ENCODE results near the gene DEFB113.

DEFB113 gene

GRCh38 chr6:49969605-49970004 is at the start of gene DEFB113:
Gene DEFB113 (minus strand): TSS chr6:49969625. CDS start chr6:49969625, 0 bp downstream.
- no peaks in the 10 kb centered on the region for H3K27me3 Mint-ChIP-seq
- H3K27ac Mint-ChIP-seq: no peak within 1 kb of the TSS
- no peaks in the 10 kb centered on the region for H3K36me3 Mint-ChIP-seq
- ATAC-seq (replicated peaks): no peak
- H3K4me3 Mint-ChIP-seq: no peak within 1 kb of the TSS
- no peak for DNase-seq
- H3K4me1 Mint-ChIP-seq: no peaks in the 10 kb centered on the region
- H3K9me3 Mint-ChIP-seq: peaks cover 0 to 1% of the 10 kb centered on the region in 2 donors

- Mint-ChIP-seq H3K27me3 (no peaks in the 10 kb centered on the region), H3K27ac (no peak overlapping the region), H3K9me3 (peaks cover 0 to 2% of the 10 kb centered on the region in 2 donors), H3K4me3 (no peak overlapping the region), H3K36me3 (no peaks in the 10 kb centered on the region), H3K4me1 (no peaks in the 10 kb centered on the region)
- ATAC-seq (replicated peaks) (no peak), DNase-seq (no peak)
Measured at GRCh38 chr6:50007819-50008218, 38.4 kb upstream of the DEFB113 start.

GRCh38 chr6:50003139-50003538 is 33.7 kb upstream of the DEFB113 start:
- peaks cover 0 to 2% of the 10 kb centered on the region in 2 donors for H3K9me3 Mint-ChIP-seq
- DNase-seq (no peak), ATAC-seq (replicated peaks) (no peak)
- no peaks in the 10 kb centered on the region for H3K36me3 Mint-ChIP-seq
- H3K4me3 Mint-ChIP-seq: no peak overlapping the region
- H3K4me1 Mint-ChIP-seq: no peaks in the 10 kb centered on the region
- no peaks in the 10 kb centered on the region for H3K27me3 Mint-ChIP-seq
- H3K27ac Mint-ChIP-seq: no peak overlapping the region

- Mint-ChIP-seq H3K27ac (no peak overlapping the region), H3K36me3 (no peaks in the 10 kb centered on the region), H3K9me3 (no peaks in the 10 kb centered on the region)
Measured at GRCh38 chr6:49995278-49995677, 25.9 kb upstream of the DEFB113 start.

GRCh38 chr6:49988900-49989299 is 19.5 kb upstream of the DEFB113 start:
- Mint-ChIP-seq H3K4me1 (no peaks in the 10 kb centered on the region), H3K9me3 (no peaks in the 10 kb centered on the region), H3K4me3 (no peak overlapping the region), H3K27ac (no peak overlapping the region), H3K27me3 (no peaks in the 10 kb centered on the region), H3K36me3 (no peaks in the 10 kb centered on the region)
- DNase-seq (no peak), ATAC-seq (replicated peaks) (no peak)

More at GRCh38 chr6:49995278-49995677, 25.9 kb upstream of the DEFB113 start:
- no peak for ATAC-seq (replicated peaks)
- Mint-ChIP-seq H3K4me1 (no peaks in the 10 kb centered on the region), H3K27me3 (no peaks in the 10 kb centered on the region), H3K4me3 (no peak overlapping the region)
- DNase-seq: no peak

- no peak overlapping the region for H3K27ac Mint-ChIP-seq
- DNase-seq (no peak), ATAC-seq (replicated peaks) (no peak)
- H3K9me3 Mint-ChIP-seq: no peaks in the 10 kb centered on the region
- H3K4me3 Mint-ChIP-seq: no peak overlapping the region
- no peaks in the 10 kb centered on the region for H3K36me3 Mint-ChIP-seq
- H3K4me1 Mint-ChIP-seq: no peaks in the 10 kb centered on the region
- H3K27me3 Mint-ChIP-seq: no peaks in the 10 kb centered on the region
Measured at GRCh38 chr6:49987749-49988148, 18.3 kb upstream of the DEFB113 start.

GRCh38 chr6:49986551-49986950 is 17.1 kb upstream of the DEFB113 start:
- DNase-seq (no peak), ATAC-seq (replicated peaks) (no peak)
- H3K4me1 Mint-ChIP-seq: no peaks in the 10 kb centered on the region
- no peaks in the 10 kb centered on the region for H3K36me3 Mint-ChIP-seq
- H3K9me3 Mint-ChIP-seq: peaks cover 0 to 1% of the 10 kb centered on the region in 2 donors
- H3K27me3 Mint-ChIP-seq: no peaks in the 10 kb centered on the region
- H3K27ac Mint-ChIP-seq: no peak overlapping the region
- H3K4me3 Mint-ChIP-seq: no peak overlapping the region

GRCh38 chr6:49982046-49982445 is 12.6 kb upstream of the DEFB113 start:
- Mint-ChIP-seq H3K4me3 (no peak overlapping the region), H3K36me3 (no peaks in the 10 kb centered on the region), H3K27me3 (no peaks in the 10 kb centered on the region)

GRCh38 chr6:49980898-49981297 is 11.5 kb upstream of the DEFB113 start:
- Mint-ChIP-seq H3K36me3 (no peaks in the 10 kb centered on the region), H3K9me3 (peaks cover 0 to 1% of the 10 kb centered on the region in 2 donors), H3K27ac (no peak overlapping the region), H3K4me1 (peaks cover 2 to 5% of the 10 kb centered on the region in 2 donors), H3K27me3 (no peaks in the 10 kb centered on the region), H3K4me3 (no peak overlapping the region)
- ATAC-seq (replicated peaks) (peak in 1 of 2 donors; percentile 36), DNase-seq (no peak)

More at GRCh38 chr6:49982046-49982445, 12.6 kb upstream of the DEFB113 start:
- DNase-seq (no peak), ATAC-seq (replicated peaks) (no peak)
- H3K27ac Mint-ChIP-seq: no peak overlapping the region
- H3K9me3 Mint-ChIP-seq: peaks cover 0 to 1% of the 10 kb centered on the region in 2 donors
- H3K4me1 Mint-ChIP-seq: peaks cover 2 to 5% of the 10 kb centered on the region in 2 donors

- no peak overlapping the region for H3K27ac Mint-ChIP-seq
- H3K27me3 Mint-ChIP-seq: no peaks in the 10 kb centered on the region
- ATAC-seq (replicated peaks) (no peak), DNase-seq (no peak)
- H3K4me3 Mint-ChIP-seq: no peak overlapping the region
- no peaks in the 10 kb centered on the region for H3K36me3 Mint-ChIP-seq
- peaks cover 2 to 5% of the 10 kb centered on the region in 2 donors for H3K4me1 Mint-ChIP-seq
- peaks cover 0 to 1% of the 10 kb centered on the region in 2 donors for H3K9me3 Mint-ChIP-seq
Measured at GRCh38 chr6:49979584-49979983, 10.2 kb upstream of the DEFB113 start.

- H3K27ac Mint-ChIP-seq: no peak overlapping the region
- no peak for DNase-seq
Measured at GRCh38 chr6:49978332-49979226, 9.2 kb upstream of the DEFB113 start.

GRCh38 chr6:49966823-49967222 is 2.6 kb downstream of the DEFB113 start:
- no peak overlapping the region for H3K27ac Mint-ChIP-seq
- no peaks in the 10 kb centered on the region for H3K4me1 Mint-ChIP-seq
- H3K27me3 Mint-ChIP-seq: no peaks in the 10 kb centered on the region
- no peak for ATAC-seq (replicated peaks)
- H3K4me3 Mint-ChIP-seq: no peak overlapping the region
- no peaks in the 10 kb centered on the region for H3K36me3 Mint-ChIP-seq
- no peak for DNase-seq
- no peaks in the 10 kb centered on the region for H3K9me3 Mint-ChIP-seq

More at GRCh38 chr6:49978332-49979226, 9.2 kb upstream of the DEFB113 start:
- Mint-ChIP-seq H3K9me3 (peaks cover 0 to 1% of the 10 kb centered on the region in 2 donors), H3K4me1 (peaks cover 2 to 5% of the 10 kb centered on the region in 2 donors), H3K4me3 (no peak overlapping the region), H3K27me3 (no peaks in the 10 kb centered on the region), H3K36me3 (no peaks in the 10 kb centered on the region)
- no peak for ATAC-seq (replicated peaks)

GRCh38 chr6:49966334-49966733 is 3.1 kb downstream of the DEFB113 start:
- DNase-seq (no peak), ATAC-seq (replicated peaks) (no peak)
- H3K9me3 Mint-ChIP-seq: no peaks in the 10 kb centered on the region
- H3K36me3 Mint-ChIP-seq: no peaks in the 10 kb centered on the region
- no peaks in the 10 kb centered on the region for H3K4me1 Mint-ChIP-seq
- no peak overlapping the region for H3K27ac Mint-ChIP-seq
- H3K4me3 Mint-ChIP-seq: no peak overlapping the region
- no peaks in the 10 kb centered on the region for H3K27me3 Mint-ChIP-seq

- H3K4me3 Mint-ChIP-seq: no peak within 1 kb of the TSS
- peaks cover 0 to 2% of the 10 kb centered on the region in 2 donors for H3K9me3 Mint-ChIP-seq
- no peak within 1 kb of the TSS for H3K27ac Mint-ChIP-seq
- DNase-seq (no peak), ATAC-seq (replicated peaks) (no peak)
- no peaks in the 10 kb centered on the region for H3K4me1 Mint-ChIP-seq
- no peaks in the 10 kb centered on the region for H3K36me3 Mint-ChIP-seq
- H3K27me3 Mint-ChIP-seq: no peaks in the 10 kb centered on the region
Measured at GRCh38 chr6:49964064-49964463, 5.4 kb downstream of the DEFB113 start, which contains the start of gene DEFB114. Gene DEFB114 (minus strand): TSS chr6:49964164. CDS start chr6:49964105, 59 bp downstream.

- DNase-seq (no peak), ATAC-seq (replicated peaks) (no peak)
- H3K4me1 Mint-ChIP-seq: no peaks in the 10 kb centered on the region
- no peak overlapping the region for H3K4me3 Mint-ChIP-seq
- peaks cover 0 to 5% of the 10 kb centered on the region in 2 donors for H3K9me3 Mint-ChIP-seq
- no peaks in the 10 kb centered on the region for H3K36me3 Mint-ChIP-seq
- H3K27me3 Mint-ChIP-seq: no peaks in the 10 kb centered on the region
- H3K27ac Mint-ChIP-seq: no peak overlapping the region
Measured at GRCh38 chr6:49958180-49958579, 11.2 kb downstream of the DEFB113 start.
